ENCODE results near the gene NID1.

The NID1 gene

GRCh38 chr1:236018885-236019453, 45.9 kb downstream of the NID1 start:
- Histone ChIP-seq H3K9me3 (ENCODE audit: insufficient read depth, low read length, severe bottlenecking) (no peaks in the 10 kb centered on the region), H3K4me3 (ENCODE audit: low read depth in 1 of 2, low read length in 2 of 2) (no peak overlapping the region), H3K27ac (ENCODE audit: low read length) (no peak overlapping the region), H3K79me2 (ENCODE audit: insufficient read depth, low read length) (no peaks in the 10 kb centered on the region), H3K36me3 (ENCODE audit: insufficient read depth, low read length) (no peaks in the 10 kb centered on the region), H3K27me3 (ENCODE audit: insufficient read depth, low read length, poor library complexity) (peaks cover 8% of the 10 kb centered on the region), H4K20me1 (ENCODE audit: insufficient read depth, low read length) (no peaks in the 10 kb centered on the region), H3K4me2 (ENCODE audit: insufficient read depth, low read length) (no peak overlapping the region), H3K4me1 (ENCODE audit: insufficient read depth, low read length) (no peaks in the 10 kb centered on the region), H2AFZ (ENCODE audit: low read depth, low read length) (no peak overlapping the region), H3K9ac (ENCODE audit: low read depth, low read length) (no peak overlapping the region)
- ATAC-seq (ENCODE audit: insufficient read depth, low read depth) = no peak
- TF ChIP-seq EZH2 (IDR thresholded peaks at IDR 0.05; ENCODE audit: borderline replicate concordance, low read depth, low read length, severe bottlenecking) (no peak), CTCF (IDR thresholded peaks at IDR 0.05; ENCODE audit: borderline replicate concordance, extremely low read depth, low read length, poor library complexity, severe bottlenecking) (no peak)
- DNase-seq = no peak

- no peaks in the 10 kb centered on the region for H4K20me1 ChIP-seq (ENCODE audit: insufficient read depth, low read length)
- H3K9me3 ChIP-seq (ENCODE audit: insufficient read depth, low read length, severe bottlenecking) = no peaks in the 10 kb centered on the region
- no peak overlapping the region for H3K4me3 ChIP-seq (ENCODE audit: low read depth in 1 of 2, low read length in 2 of 2)
- no peak overlapping the region for H2AFZ ChIP-seq (ENCODE audit: low read depth, low read length)
- TF ChIP-seq CTCF (IDR thresholded peaks at IDR 0.05; ENCODE audit: borderline replicate concordance, extremely low read depth, low read length, poor library complexity, severe bottlenecking) (no peak), EZH2 (IDR thresholded peaks at IDR 0.05; ENCODE audit: borderline replicate concordance, low read depth, low read length, severe bottlenecking) (no peak)
- H3K4me2 ChIP-seq (ENCODE audit: insufficient read depth, low read length) = no peak overlapping the region
- peaks cover 8% of the 10 kb centered on the region for H3K27me3 ChIP-seq (ENCODE audit: insufficient read depth, low read length, poor library complexity)
- no peak overlapping the region for H3K27ac ChIP-seq (ENCODE audit: low read length)
- no peak for ATAC-seq (ENCODE audit: insufficient read depth, low read depth)
- DNase-seq = no peak
- no peaks in the 10 kb centered on the region for H3K36me3 ChIP-seq (ENCODE audit: insufficient read depth, low read length)
- no peaks in the 10 kb centered on the region for H3K79me2 ChIP-seq (ENCODE audit: insufficient read depth, low read length)
- no peak overlapping the region for H3K9ac ChIP-seq (ENCODE audit: low read depth, low read length)
- H3K4me1 ChIP-seq (ENCODE audit: insufficient read depth, low read length) = no peaks in the 10 kb centered on the region
Measured at GRCh38 chr1:236016782-236017400, 48.0 kb downstream of the NID1 start.

GRCh38 chr1:236016083-236016482, 48.8 kb downstream of the NID1 start:
- Histone ChIP-seq H3K4me2 (ENCODE audit: insufficient read depth, low read length) (no peak overlapping the region), H2AFZ (ENCODE audit: low read depth, low read length) (no peak overlapping the region)
- no peak for ATAC-seq (ENCODE audit: insufficient read depth, low read depth)

More at GRCh38 chr1:236016083-236016482, 48.8 kb downstream of the NID1 start:
- no peak for DNase-seq
- H4K20me1 ChIP-seq (ENCODE audit: insufficient read depth, low read length) = no peaks in the 10 kb centered on the region
- H3K27ac ChIP-seq (ENCODE audit: low read length) = no peak overlapping the region
- no peak overlapping the region for H3K4me3 ChIP-seq (ENCODE audit: low read depth in 1 of 2, low read length in 2 of 2)
- no peaks in the 10 kb centered on the region for H3K4me1 ChIP-seq (ENCODE audit: insufficient read depth, low read length)
- peaks cover 8% of the 10 kb centered on the region for H3K27me3 ChIP-seq (ENCODE audit: insufficient read depth, low read length, poor library complexity)
- H3K36me3 ChIP-seq (ENCODE audit: insufficient read depth, low read length) = no peaks in the 10 kb centered on the region
- H3K9me3 ChIP-seq (ENCODE audit: insufficient read depth, low read length, severe bottlenecking) = no peaks in the 10 kb centered on the region
- TF ChIP-seq CTCF (IDR thresholded peaks at IDR 0.05; ENCODE audit: borderline replicate concordance, extremely low read depth, low read length, poor library complexity, severe bottlenecking) (no peak), EZH2 (IDR thresholded peaks at IDR 0.05; ENCODE audit: borderline replicate concordance, low read depth, low read length, severe bottlenecking) (no peak)
- no peak overlapping the region for H3K9ac ChIP-seq (ENCODE audit: low read depth, low read length)
- no peaks in the 10 kb centered on the region for H3K79me2 ChIP-seq (ENCODE audit: insufficient read depth, low read length)
